ENCODE data around the gene FBXO21. TPM values are rescaled to one million over a fixed set of nuclear protein-coding genes. Genes with fewer than 3 reads are reported as not detected.
A peak's percentile ranks its signal among the peaks of the same experiment; 100 is the strongest.

FBXO21 gene
- total RNA-seq, 1 experiment from 2014 or later, result 230 TPM

GRCh38 chr12:117120787-117121186, 69.5 kb downstream of the FBXO21 start:
- no peaks in the 10 kb centered on the region for H4K20me1 ChIP-seq (ENCODE audit: low read length)
- H3K9me2 ChIP-seq (replicated peaks; ENCODE audit: low read length), result no peaks in the 10 kb centered on the region
- no peaks in the 10 kb centered on the region for H3F3A ChIP-seq (ENCODE audit: low read length, unreplicated experiment)
- ChIA-PET POLR2A (ENCODE audit: unreplicated experiment) (interaction anchor here (0.6 kb wide), 1 partner anchor 398 kb away, joined by 3 read pairs; no protein-coding TSS in a partner anchor), CTCF (interaction anchor here (0.8 kb wide), 1 partner anchor 412 kb away, joined by 4 read pairs; no protein-coding TSS in a partner anchor)
- no peak overlapping the region for H3K4me3 ChIP-seq (ENCODE audit: low read length)
- intact Hi-C loops (cut with micrococcal nuclease), result no loop called here
- TF ChIP-seq CTCF (conservative IDR thresholded peaks at IDR 0.05; ENCODE audit: low read depth, low read length) (no peak), EZH2phosphoT487 (IDR thresholded peaks at IDR 0.05; ENCODE audit: borderline replicate concordance, low read length) (no peak), EZH2 (IDR thresholded peaks at IDR 0.05; ENCODE audit: low read length, unreplicated experiment) (no peak)
- no peaks in the 10 kb centered on the region for H3K27me3 ChIP-seq (ENCODE audit: low read length)
- no peak for DNase-seq
- BruUV-seq (replicated peaks), result no TSS peak
- H3K9ac ChIP-seq (ENCODE audit: low read length), result no peak overlapping the region
- H3K4me1 ChIP-seq (ENCODE audit: insufficient read depth, low read length), result peaks cover 14% of the 10 kb centered on the region
- no peaks in the 10 kb centered on the region for H3K79me2 ChIP-seq (ENCODE audit: low read length)
- no peaks in the 10 kb centered on the region for H3K36me3 ChIP-seq (ENCODE audit: low read depth, low read length)
- no peaks in the 10 kb centered on the region for H3K9me3 ChIP-seq (ENCODE audit: low read length)
- H3K4me2 ChIP-seq (ENCODE audit: low read length), result no peak overlapping the region
- H2AFZ ChIP-seq (ENCODE audit: low read length), result no peak overlapping the region
- ATAC-seq, result no peak
- no peak overlapping the region for H3K27ac ChIP-seq (ENCODE audit: low read length)

GRCh38 chr12:117119592-117120198, 70.6 kb downstream of the FBXO21 start:
- no peaks in the 10 kb centered on the region for H3K79me2 ChIP-seq (ENCODE audit: low read length)
- POLR2A ChIA-PET (ENCODE audit: unreplicated experiment), result no interaction called here
- no peaks in the 10 kb centered on the region for H3K9me3 ChIP-seq (ENCODE audit: low read length)
- TF ChIP-seq CTCF (conservative IDR thresholded peaks at IDR 0.05; ENCODE audit: low read depth, low read length), result peak; percentile 97
- TF ChIP-seq EZH2phosphoT487 (IDR thresholded peaks at IDR 0.05; ENCODE audit: borderline replicate concordance, low read length), result no peak
- no peak for TF ChIP-seq EZH2 (IDR thresholded peaks at IDR 0.05; ENCODE audit: low read length, unreplicated experiment)
- no peaks in the 10 kb centered on the region for H3K9me2 ChIP-seq (replicated peaks; ENCODE audit: low read length)
- H3K4me3 ChIP-seq (ENCODE audit: low read length), result no peak overlapping the region
- CTCF ChIA-PET, result interaction anchor here (0.5 to 0.8 kb wide), 3 partner anchors 345 to 1148 kb away, joined by 3 to 6 read pairs (median 4); no protein-coding TSS in a partner anchor
- DNase-seq, result peak; percentile 73
- H3K27ac ChIP-seq (ENCODE audit: low read length), result no peak overlapping the region
- H3K27me3 ChIP-seq (ENCODE audit: low read length), result no peaks in the 10 kb centered on the region
- H3F3A ChIP-seq (ENCODE audit: low read length, unreplicated experiment), result no peaks in the 10 kb centered on the region
- no peaks in the 10 kb centered on the region for H4K20me1 ChIP-seq (ENCODE audit: low read length)
- no peak overlapping the region for H2AFZ ChIP-seq (ENCODE audit: low read length)
- H3K4me1 ChIP-seq (ENCODE audit: insufficient read depth, low read length), result peaks cover 4% of the 10 kb centered on the region
- intact Hi-C loops (cut with micrococcal nuclease), result loop anchor here (1.0 kb wide), 2 partner anchors 94 to 416 kb away; no protein-coding TSS in a partner anchor
- BruUV-seq (replicated peaks), result no TSS peak
- H3K36me3 ChIP-seq (ENCODE audit: low read depth, low read length), result no peaks in the 10 kb centered on the region
- H3K9ac ChIP-seq (ENCODE audit: low read length), result no peak overlapping the region
- H3K4me2 ChIP-seq (ENCODE audit: low read length), result no peak overlapping the region
- peak; percentile 82 for ATAC-seq
